Measurements from ENCODE around the gene ARHGAP27.

ARHGAP27 gene

DNA sequence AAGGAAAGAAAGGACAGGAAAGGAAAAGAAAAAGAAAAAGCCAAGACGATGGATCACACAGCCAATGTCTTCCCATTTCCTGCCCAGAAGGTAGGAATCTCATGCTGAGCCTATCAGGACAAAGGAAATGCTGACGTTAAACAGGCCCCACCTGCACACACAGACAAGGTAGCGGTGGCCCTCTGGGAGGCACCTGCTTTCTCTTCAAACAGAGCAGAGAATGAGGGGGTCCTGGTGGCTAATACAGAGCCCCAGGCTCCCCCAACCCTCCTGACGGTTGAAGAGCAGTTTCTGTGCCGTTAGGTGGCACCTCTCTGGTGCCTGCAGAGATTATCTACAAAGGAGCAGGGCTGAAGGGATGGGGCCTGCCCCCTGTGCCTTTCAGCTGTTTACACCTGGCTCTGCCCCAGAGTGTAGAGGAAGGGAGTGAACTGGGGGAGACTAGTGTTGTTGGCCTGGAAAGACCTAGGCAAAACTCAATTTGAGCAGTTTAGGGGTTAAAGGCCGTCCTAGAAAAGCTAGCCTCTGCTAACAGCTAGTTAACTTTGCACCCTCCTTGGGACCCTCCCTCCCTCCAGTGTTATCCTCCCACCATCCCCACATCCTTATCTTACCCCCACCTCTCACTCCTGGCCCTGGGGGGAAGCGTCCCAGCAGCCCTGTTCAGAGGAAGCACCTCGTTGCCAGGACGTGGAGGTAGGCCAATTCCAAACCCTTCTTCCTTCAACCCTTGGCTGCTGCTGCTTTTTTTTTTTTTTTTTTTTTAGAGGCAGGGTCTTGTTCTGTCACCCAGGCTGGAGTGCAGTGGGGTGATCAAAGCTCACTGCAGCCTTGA lies 56.3 kb downstream of the ARHGAP27 start:
- no peak for TF ChIP-seq TAF1 (IDR thresholded peaks at IDR 0.05; ENCODE audit: low read depth)
- no peak for TF ChIP-seq TCF12 (IDR thresholded peaks at IDR 0.05; ENCODE audit: low read depth)
- no peak for TF ChIP-seq YY1 (IDR thresholded peaks at IDR 0.05; ENCODE audit: low read depth)
- TF ChIP-seq NFIC (IDR thresholded peaks at IDR 0.05): no peak
- TF ChIP-seq ZBTB7A (IDR thresholded peaks at IDR 0.05; ENCODE audit: low read depth): no peak
- no peak for TF ChIP-seq RAD21 (IDR thresholded peaks at IDR 0.05; ENCODE audit: low read depth)
- TF ChIP-seq, protein P1, sequence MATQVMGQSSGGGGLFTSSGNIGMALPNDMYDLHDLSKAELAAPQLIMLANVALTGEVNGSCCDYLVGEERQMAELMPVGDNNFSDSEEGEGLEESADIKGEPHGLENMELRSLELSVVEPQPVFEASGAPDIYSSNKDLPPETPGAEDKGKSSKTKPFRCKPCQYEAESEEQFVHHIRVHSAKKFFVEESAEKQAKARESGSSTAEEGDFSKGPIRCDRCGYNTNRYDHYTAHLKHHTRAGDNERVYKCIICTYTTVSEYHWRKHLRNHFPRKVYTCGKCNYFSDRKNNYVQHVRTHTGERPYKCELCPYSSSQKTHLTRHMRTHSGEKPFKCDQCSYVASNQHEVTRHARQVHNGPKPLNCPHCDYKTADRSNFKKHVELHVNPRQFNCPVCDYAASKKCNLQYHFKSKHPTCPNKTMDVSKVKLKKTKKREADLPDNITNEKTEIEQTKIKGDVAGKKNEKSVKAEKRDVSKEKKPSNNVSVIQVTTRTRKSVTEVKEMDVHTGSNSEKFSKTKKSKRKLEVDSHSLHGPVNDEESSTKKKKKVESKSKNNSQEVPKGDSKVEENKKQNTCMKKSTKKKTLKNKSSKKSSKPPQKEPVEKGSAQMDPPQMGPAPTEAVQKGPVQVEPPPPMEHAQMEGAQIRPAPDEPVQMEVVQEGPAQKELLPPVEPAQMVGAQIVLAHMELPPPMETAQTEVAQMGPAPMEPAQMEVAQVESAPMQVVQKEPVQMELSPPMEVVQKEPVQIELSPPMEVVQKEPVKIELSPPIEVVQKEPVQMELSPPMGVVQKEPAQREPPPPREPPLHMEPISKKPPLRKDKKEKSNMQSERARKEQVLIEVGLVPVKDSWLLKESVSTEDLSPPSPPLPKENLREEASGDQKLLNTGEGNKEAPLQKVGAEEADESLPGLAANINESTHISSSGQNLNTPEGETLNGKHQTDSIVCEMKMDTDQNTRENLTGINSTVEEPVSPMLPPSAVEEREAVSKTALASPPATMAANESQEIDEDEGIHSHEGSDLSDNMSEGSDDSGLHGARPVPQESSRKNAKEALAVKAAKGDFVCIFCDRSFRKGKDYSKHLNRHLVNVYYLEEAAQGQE (IDR thresholded peaks at IDR 0.05; ENCODE audit: low read depth): no peak
- TF ChIP-seq CEBPB (IDR thresholded peaks at IDR 0.05): no peak
- TF ChIP-seq, protein P2, sequence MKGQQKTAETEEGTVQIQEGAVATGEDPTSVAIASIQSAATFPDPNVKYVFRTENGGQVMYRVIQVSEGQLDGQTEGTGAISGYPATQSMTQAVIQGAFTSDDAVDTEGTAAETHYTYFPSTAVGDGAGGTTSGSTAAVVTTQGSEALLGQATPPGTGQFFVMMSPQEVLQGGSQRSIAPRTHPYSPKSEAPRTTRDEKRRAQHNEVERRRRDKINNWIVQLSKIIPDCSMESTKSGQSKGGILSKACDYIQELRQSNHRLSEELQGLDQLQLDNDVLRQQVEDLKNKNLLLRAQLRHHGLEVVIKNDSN (IDR thresholded peaks at IDR 0.05): no peak
- TF ChIP-seq, protein P3, sequence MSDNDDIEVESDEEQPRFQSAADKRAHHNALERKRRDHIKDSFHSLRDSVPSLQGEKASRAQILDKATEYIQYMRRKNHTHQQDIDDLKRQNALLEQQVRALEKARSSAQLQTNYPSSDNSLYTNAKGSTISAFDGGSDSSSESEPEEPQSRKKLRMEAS (IDR thresholded peaks at IDR 0.05): no peak
- no peak for TF ChIP-seq CREB1 (IDR thresholded peaks at IDR 0.05; ENCODE audit: low read depth)
- no peak for TF ChIP-seq TEAD4 (IDR thresholded peaks at IDR 0.05)
- no peak for TF ChIP-seq EGR1 (IDR thresholded peaks at IDR 0.05)

DNA sequence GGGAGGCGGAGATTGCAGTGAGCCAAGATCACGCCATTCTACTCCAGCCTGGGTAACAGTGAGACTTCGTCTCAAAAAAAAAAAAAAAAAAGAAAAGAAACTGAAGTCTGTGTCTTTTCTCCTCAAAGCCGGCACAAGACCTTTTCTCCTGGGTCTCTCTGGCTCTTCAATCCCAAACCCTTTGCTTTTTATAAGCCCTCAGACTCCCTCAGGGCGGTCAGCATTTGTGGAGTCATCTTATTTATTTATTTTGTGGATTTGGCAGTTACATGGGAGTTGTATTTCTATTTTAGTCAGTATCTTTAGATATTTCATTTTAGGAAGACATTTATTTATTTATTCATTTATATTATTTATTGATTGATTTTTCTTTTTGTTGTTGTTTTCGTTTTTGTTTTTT lies 58.2 kb downstream of the ARHGAP27 start:
- no peak for TF ChIP-seq RAD21 (IDR thresholded peaks at IDR 0.05; ENCODE audit: low read depth)
- TF ChIP-seq TEAD4 (IDR thresholded peaks at IDR 0.05): no peak
- no peak for TF ChIP-seq NFIC (IDR thresholded peaks at IDR 0.05)
- TF ChIP-seq, protein P2 (IDR thresholded peaks at IDR 0.05): no peak
- no peak for TF ChIP-seq EGR1 (IDR thresholded peaks at IDR 0.05)
- no peak for TF ChIP-seq CREB1 (IDR thresholded peaks at IDR 0.05; ENCODE audit: low read depth)
- TF ChIP-seq YY1 (IDR thresholded peaks at IDR 0.05; ENCODE audit: low read depth): no peak
- TF ChIP-seq, protein P3 (IDR thresholded peaks at IDR 0.05): no peak
- no peak for TF ChIP-seq FOXM1 (IDR thresholded peaks at IDR 0.05; ENCODE audit: borderline replicate concordance, low read depth)
- no peak for TF ChIP-seq TAF1 (IDR thresholded peaks at IDR 0.05; ENCODE audit: low read depth)
- no peak for TF ChIP-seq TCF12 (IDR thresholded peaks at IDR 0.05; ENCODE audit: low read depth)
- no peak for TF ChIP-seq ZBTB7A (IDR thresholded peaks at IDR 0.05; ENCODE audit: low read depth)

DNA sequence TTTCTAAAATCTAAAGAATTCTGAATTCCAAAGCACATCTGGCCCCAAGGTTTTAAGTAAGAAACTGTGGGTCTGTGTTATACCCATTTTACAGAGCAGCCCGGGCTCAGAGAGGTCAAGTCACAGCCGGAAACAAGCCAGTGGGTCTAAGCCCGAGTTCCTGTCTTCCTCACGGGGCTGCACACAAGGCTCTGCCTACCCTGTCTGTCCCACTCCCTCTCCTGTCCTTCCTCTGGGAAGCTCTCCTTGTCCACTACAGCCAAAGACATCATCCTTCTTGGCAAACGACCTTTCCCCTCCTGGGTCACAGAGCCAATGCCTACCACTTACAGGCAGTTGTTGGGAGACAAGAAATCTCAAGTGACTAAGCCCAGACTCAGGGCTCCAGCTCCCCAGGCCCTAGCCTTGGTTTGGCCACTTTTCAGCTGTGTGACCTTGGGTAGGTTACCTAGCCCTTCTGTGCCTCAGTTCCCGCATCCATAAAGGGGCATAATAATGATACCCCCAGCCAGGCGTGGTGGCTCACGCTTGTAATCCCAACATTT lies 60.3 kb downstream of the ARHGAP27 start:
- no peak for TF ChIP-seq ZBTB7A (IDR thresholded peaks at IDR 0.05; ENCODE audit: low read depth)
- no peak for TF ChIP-seq EP300 (IDR thresholded peaks at IDR 0.05; ENCODE audit: borderline replicate concordance)
- TF ChIP-seq RAD21 (IDR thresholded peaks at IDR 0.05; ENCODE audit: low read depth): no peak
- no peak for TF ChIP-seq CEBPB (IDR thresholded peaks at IDR 0.05)
- TF ChIP-seq TCF12 (IDR thresholded peaks at IDR 0.05; ENCODE audit: low read depth): no peak
- no peak for TF ChIP-seq FOXM1 (IDR thresholded peaks at IDR 0.05; ENCODE audit: borderline replicate concordance, low read depth)
- no peak for TF ChIP-seq YY1 (IDR thresholded peaks at IDR 0.05; ENCODE audit: low read depth)
- no peak for TF ChIP-seq EGR1 (IDR thresholded peaks at IDR 0.05)
- TF ChIP-seq CREB1 (IDR thresholded peaks at IDR 0.05; ENCODE audit: low read depth): no peak
- TF ChIP-seq, protein P2 (IDR thresholded peaks at IDR 0.05): no peak
- no peak for TF ChIP-seq TAF1 (IDR thresholded peaks at IDR 0.05; ENCODE audit: low read depth)
- TF ChIP-seq NFIC (IDR thresholded peaks at IDR 0.05): no peak
- TF ChIP-seq, protein P3 (IDR thresholded peaks at IDR 0.05): no peak
- TF ChIP-seq, protein P1 (IDR thresholded peaks at IDR 0.05; ENCODE audit: low read depth): no peak

DNA sequence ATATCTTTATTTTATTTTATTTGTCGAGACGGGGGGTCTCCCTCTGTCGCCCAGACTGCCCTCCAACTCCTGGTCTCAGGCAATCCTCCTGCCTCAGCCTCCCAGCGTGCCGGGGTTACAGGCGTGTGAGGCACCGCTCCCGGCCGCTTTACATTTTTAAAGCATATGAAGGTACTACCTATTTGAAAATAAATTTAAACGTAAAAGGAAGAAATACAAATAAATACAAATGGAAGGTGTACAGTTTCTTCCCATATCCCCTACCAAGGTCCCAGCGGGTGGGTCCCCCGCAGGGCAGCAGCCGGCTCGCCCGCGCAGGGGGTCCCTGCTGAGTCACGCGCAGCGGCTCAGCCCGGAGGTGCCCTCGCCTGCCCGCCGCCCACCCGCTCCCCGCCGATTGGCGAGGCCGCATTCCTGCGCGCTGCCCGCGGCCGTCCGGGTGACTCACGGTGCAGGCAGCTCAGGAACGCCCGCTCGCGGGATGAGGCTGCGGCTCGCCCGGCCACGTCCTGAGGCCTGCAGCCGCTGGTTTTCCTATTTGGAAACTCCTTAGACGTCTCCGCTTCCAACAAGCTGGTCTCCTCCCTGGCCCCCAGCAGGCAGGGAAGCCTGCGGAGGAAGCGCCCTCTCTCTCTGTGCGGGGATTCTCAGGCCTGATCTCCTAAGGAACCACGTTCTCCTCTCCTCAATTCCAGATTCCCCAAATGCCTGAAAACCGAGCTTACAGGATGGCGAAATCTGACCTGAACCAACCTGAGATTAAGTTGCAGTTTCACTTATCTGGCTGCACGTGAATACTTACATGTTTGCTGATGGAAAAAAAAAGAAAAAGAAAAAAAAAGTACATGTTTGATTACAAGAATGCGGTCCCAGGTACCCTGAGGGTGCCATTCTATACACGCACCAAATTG lies 61.0 kb downstream of the ARHGAP27 start:
- TF ChIP-seq YY1 (IDR thresholded peaks at IDR 0.05; ENCODE audit: low read depth) (no peak; the same call in none of the 2 replicates), TCF12 (IDR thresholded peaks at IDR 0.05; ENCODE audit: low read depth) (peak; percentile 97), ZBTB7A (IDR thresholded peaks at IDR 0.05; ENCODE audit: low read depth) (peak; percentile 97), FOXM1 (IDR thresholded peaks at IDR 0.05; ENCODE audit: borderline replicate concordance, low read depth) (peak; percentile 80), EGR1 (IDR thresholded peaks at IDR 0.05) (peak; percentile 96), CREB1 (IDR thresholded peaks at IDR 0.05; ENCODE audit: low read depth) (no peak), TAF1 (IDR thresholded peaks at IDR 0.05; ENCODE audit: low read depth) (peak; percentile 39), CEBPB (IDR thresholded peaks at IDR 0.05) (peak; percentile 89), RAD21 (IDR thresholded peaks at IDR 0.05; ENCODE audit: low read depth) (peak; percentile 25; the same call in 1 of the 2 replicates), TEAD4 (IDR thresholded peaks at IDR 0.05) (peak; percentile 100), EP300 (IDR thresholded peaks at IDR 0.05; ENCODE audit: borderline replicate concordance) (peak; percentile 99), NFIC (IDR thresholded peaks at IDR 0.05) (peak; percentile 65; the same call in 1 of the 2 replicates)
- TF ChIP-seq, protein P1 (IDR thresholded peaks at IDR 0.05; ENCODE audit: low read depth): no peak
- TF ChIP-seq, protein P2 (IDR thresholded peaks at IDR 0.05): peak; percentile 57; the same call in 1 of the 2 replicates
- TF ChIP-seq, protein P3 (IDR thresholded peaks at IDR 0.05): peak; percentile 81; the same call in 1 of the 2 replicates
